GM19043 (cell line): ENCODE measurements around the gene HSPBAP1.

Source experiments
- ATAC-seq: cut with Tn5 transposase; IDR thresholded peaks from one replicate; pipeline ENCODE4 v1.9.1; 2021; ENCODE audit warnings: low read depth; ENCODE audit not compliant: unreplicated experiment

Gene HSPBAP1

GRCh38 chr3:122691195-122691594 is 102.4 kb downstream of the HSPBAP1 start:
- no peak for ATAC-seq

- no peak for ATAC-seq
These were observed 103.5 kb downstream of the HSPBAP1 start for GRCh38 chr3:122690096-122690495.
